Mesenchymal stem cell (in vitro differentiated cells and primary cell): ENCODE data around the gene ABCB11.

ENCODE experiments used
- DNase-seq: peaks from one replicate; pipeline ENCODE4 v3.0.0-alpha.2; 2013
- H2AFZ ChIP-seq: one replicate; pipeline ENCODE4 v1.6.1; 2013; ENCODE audit warnings: low read depth, mild to moderate bottlenecking, control low read depth, inconsistent platforms, low read length, moderate library complexity
- H2AK5ac ChIP-seq: 2 replicates; pipeline ENCODE4 v1.6.1; 2013; ENCODE audit warnings: low read length, moderate library complexity, mild to moderate bottlenecking, inconsistent platforms; ENCODE audit not compliant: severe bottlenecking
- H2BK120ac ChIP-seq: one replicate; pipeline ENCODE4 v1.6.1; 2013; ENCODE audit warnings: low read depth, mild to moderate bottlenecking, inconsistent platforms, low read length, moderate library complexity
- H2BK12ac ChIP-seq, 2 experiments: one replicate each; pipeline ENCODE4 v1.6.1; 2013; ENCODE audit warnings: inconsistent platforms in 2 of 2, low read length in 2 of 2, mild to moderate bottlenecking in 2 of 2, moderate library complexity in 2 of 2, control low read depth in 1 of 2
- H2BK15ac ChIP-seq: one replicate; pipeline ENCODE4 v1.6.1; 2013; ENCODE audit warnings: mild to moderate bottlenecking, low read depth, inconsistent platforms; ENCODE audit not compliant: poor library complexity, severe bottlenecking
- H2BK5ac ChIP-seq: 2 replicates; pipeline ENCODE4 v1.6.1; 2013; ENCODE audit warnings: low read depth, mild to moderate bottlenecking, low read length, control low read depth, inconsistent platforms; ENCODE audit not compliant: poor library complexity, severe bottlenecking
- H3K14ac ChIP-seq, 2 experiments: one replicate each; pipeline ENCODE4 v1.6.1; 2013; ENCODE audit warnings: inconsistent platforms in 2 of 2, low read length in 2 of 2, control low read depth in 1 of 2, mild to moderate bottlenecking in 1 of 2, moderate library complexity in 1 of 2
- H3K18ac ChIP-seq, 2 experiments: one replicate each; pipeline ENCODE4 v1.6.1; 2013; ENCODE audit warnings: inconsistent platforms in 2 of 2, low read length in 2 of 2, control low read depth in 1 of 2, low read depth in 1 of 2, mild to moderate bottlenecking in 1 of 2
- H3K23ac ChIP-seq, 2 experiments: one replicate each; pipeline ENCODE4 v1.6.1; 2013; ENCODE audit warnings: inconsistent platforms in 2 of 2, low read length in 2 of 2, mild to moderate bottlenecking in 2 of 2, moderate library complexity in 2 of 2, control low read depth in 1 of 2
- H3K27ac ChIP-seq: 2 replicates; pipeline ENCODE4 v1.5.1; 2013; ENCODE audit warnings: mild to moderate bottlenecking, moderate library complexity, low read length, control low read depth, inconsistent platforms; ENCODE audit not compliant: poor library complexity, severe bottlenecking
- H3K27me3 ChIP-seq, 2 experiments: 2 replicates each; pipeline versions ENCODE4 v1.6.1 to v1.7.0; 2013; ENCODE audit warnings: low read length in 2 of 2, mild to moderate bottlenecking in 2 of 2, moderate library complexity in 2 of 2, control low read depth in 1 of 2, inconsistent platforms in 1 of 2; ENCODE audit not compliant: control insufficient read depth in 1 of 2, insufficient read depth in 1 of 2
- H3K36me3 ChIP-seq, 2 experiments: 2 replicates each; pipeline versions ENCODE4 v1.6.1 to v1.7.0; 2013; ENCODE audit warnings: low read length in 2 of 2, control low read depth in 1 of 2, inconsistent platforms in 1 of 2, low read depth in 1 of 2, mild to moderate bottlenecking in 1 of 2; ENCODE audit not compliant: insufficient read depth in 2 of 2, control insufficient read depth in 1 of 2
- H3K4ac ChIP-seq, 2 experiments: one replicate each; pipeline ENCODE4 v1.6.1; 2013; ENCODE audit warnings: inconsistent platforms in 2 of 2, low read length in 2 of 2, mild to moderate bottlenecking in 2 of 2, moderate library complexity in 2 of 2, control low read depth in 1 of 2, low read depth in 1 of 2
- H3K4me1 ChIP-seq: 2 replicates; pipeline ENCODE4 v1.6.1; 2013; ENCODE audit warnings: low read depth, low read length, control low read depth; ENCODE audit not compliant: control insufficient read depth, insufficient read depth
- H3K4me2 ChIP-seq: 2 replicates; pipeline ENCODE4 v1.6.1; 2013; ENCODE audit warnings: low read length, mild to moderate bottlenecking, inconsistent platforms; ENCODE audit not compliant: poor library complexity, severe bottlenecking
- H3K4me3 ChIP-seq, 2 experiments: 2 replicates each; pipeline versions ENCODE4 v1.5.1 to v1.7.0; 2013; ENCODE audit warnings: low read length in 2 of 2, mild to moderate bottlenecking in 2 of 2, control low read depth in 1 of 2, low read depth in 1 of 2; ENCODE audit not compliant: insufficient read depth in 1 of 2
- H3K79me1 ChIP-seq: replicated peaks from 2 replicates; pipeline ENCODE4 v1.6.1; 2013; ENCODE audit warnings: mild to moderate bottlenecking, control low read depth, low read length, inconsistent platforms; ENCODE audit not compliant: poor library complexity, severe bottlenecking
- H3K9ac ChIP-seq: 2 replicates; pipeline ENCODE4 v1.7.0; 2013; ENCODE audit warnings: mild to moderate bottlenecking, low read length, moderate library complexity
- H3K9me3 ChIP-seq: 2 replicates; pipeline ENCODE4 v1.7.0; 2013; ENCODE audit warnings: mild to moderate bottlenecking, low read length; ENCODE audit not compliant: control insufficient read depth
- H4K8ac ChIP-seq: one replicate; pipeline ENCODE4 v1.6.1; 2013; ENCODE audit warnings: inconsistent platforms, mild to moderate bottlenecking, low read length, moderate library complexity
- H4K91ac ChIP-seq: one replicate; pipeline ENCODE4 v1.6.1; 2013; ENCODE audit warnings: mild to moderate bottlenecking, low read length, inconsistent platforms
- WGBS: methylation state at CpG from one replicate; pipeline ENCODE4 v1.1.7; 2013; ENCODE audit warnings: mixed read lengths; 5-methylcytosine and 5-hydroxymethylcytosine counted together

ABCB11 gene

DNA sequence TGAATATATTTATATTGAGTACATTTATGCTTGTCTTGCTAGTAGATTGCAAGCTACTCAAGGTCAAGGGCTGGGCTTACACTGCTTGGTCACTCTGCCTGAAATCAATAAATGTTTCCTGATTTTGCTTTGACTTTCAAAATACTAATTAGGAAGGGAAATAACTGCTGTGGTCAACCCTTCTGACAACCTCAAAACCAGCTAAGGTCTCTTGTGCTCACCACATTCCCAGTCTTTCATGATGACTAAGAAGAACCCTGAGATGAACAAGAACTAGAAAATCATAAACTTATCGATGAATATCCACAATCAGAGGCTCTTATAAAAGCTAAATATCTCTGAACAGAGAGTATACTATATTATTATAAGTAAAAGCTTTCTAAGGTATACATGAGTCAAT lies 33.3 kb downstream of the ABCB11 start:
- no peak overlapping the region for H3K14ac ChIP-seq
- H4K91ac ChIP-seq = no peak overlapping the region
- H3K27ac ChIP-seq = no peak overlapping the region
- no peak overlapping the region for H3K9ac ChIP-seq
- H3K79me1 ChIP-seq = no peaks in the 10 kb centered on the region
- no peaks in the 10 kb centered on the region for H3K36me3 ChIP-seq
- no peaks in the 10 kb centered on the region for H3K9me3 ChIP-seq
- no peak overlapping the region for H3K23ac ChIP-seq
- H2BK12ac ChIP-seq = no peak overlapping the region
- H2AFZ ChIP-seq = no peak overlapping the region
- WGBS = no CpG with 5 or more reads among the region's 1 CpG
- H2AK5ac ChIP-seq = no peak overlapping the region
- H3K18ac ChIP-seq = no peak overlapping the region
- peak; percentile 12 for DNase-seq
- no peaks in the 10 kb centered on the region for H3K27me3 ChIP-seq
- H2BK120ac ChIP-seq = no peak overlapping the region
- no peak overlapping the region for H4K8ac ChIP-seq
- H3K4me1 ChIP-seq = peaks cover 2% of the 10 kb centered on the region
- H2BK5ac ChIP-seq = no peak overlapping the region
- no peak overlapping the region for H2BK15ac ChIP-seq
- no peak overlapping the region for H3K4me2 ChIP-seq
- no peak overlapping the region for H3K4me3 ChIP-seq
- H3K4ac ChIP-seq = no peak overlapping the region

DNA sequence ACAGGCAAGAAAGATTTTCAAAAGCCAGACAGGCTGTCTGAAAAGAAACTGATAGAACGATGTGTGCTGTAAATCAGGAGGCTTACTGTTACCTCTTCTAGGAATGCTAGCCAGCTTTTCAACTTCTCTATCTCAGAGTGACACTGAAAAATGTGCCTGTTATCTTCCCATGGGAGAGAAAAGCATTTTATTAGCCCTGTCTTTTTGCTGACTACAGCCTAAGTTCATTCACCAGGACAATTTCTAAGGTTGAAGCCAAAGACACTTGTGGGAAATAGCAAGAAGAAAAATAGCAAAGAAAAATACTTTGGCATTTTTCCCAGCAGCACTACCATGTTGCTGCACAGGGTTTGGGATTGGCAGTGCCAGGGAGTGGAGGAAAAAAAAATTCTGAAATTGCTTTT lies 34.0 kb downstream of the ABCB11 start:
- H3K14ac ChIP-seq = no peak overlapping the region
- H4K8ac ChIP-seq = no peak overlapping the region
- H3K79me1 ChIP-seq = no peaks in the 10 kb centered on the region
- no peak for DNase-seq
- 33% methylated on average over 1 of the region's 1 CpG for WGBS
- H2BK120ac ChIP-seq = no peak overlapping the region
- no peak overlapping the region for H2BK15ac ChIP-seq
- H3K9ac ChIP-seq = no peak overlapping the region
- H3K4me1 ChIP-seq = peaks cover 2% of the 10 kb centered on the region
- no peaks in the 10 kb centered on the region for H3K36me3 ChIP-seq
- no peak overlapping the region for H3K18ac ChIP-seq
- no peaks in the 10 kb centered on the region for H3K27me3 ChIP-seq
- no peak overlapping the region for H4K91ac ChIP-seq
- H3K4me2 ChIP-seq = no peak overlapping the region
- H3K9me3 ChIP-seq = no peaks in the 10 kb centered on the region
- no peak overlapping the region for H2AFZ ChIP-seq
- no peak overlapping the region for H2BK12ac ChIP-seq
- H3K27ac ChIP-seq = no peak overlapping the region
- H2BK5ac ChIP-seq = no peak overlapping the region
- H3K4me3 ChIP-seq = no peak overlapping the region
- H2AK5ac ChIP-seq = no peak overlapping the region
- no peak overlapping the region for H3K4ac ChIP-seq
- no peak overlapping the region for H3K23ac ChIP-seq

DNA sequence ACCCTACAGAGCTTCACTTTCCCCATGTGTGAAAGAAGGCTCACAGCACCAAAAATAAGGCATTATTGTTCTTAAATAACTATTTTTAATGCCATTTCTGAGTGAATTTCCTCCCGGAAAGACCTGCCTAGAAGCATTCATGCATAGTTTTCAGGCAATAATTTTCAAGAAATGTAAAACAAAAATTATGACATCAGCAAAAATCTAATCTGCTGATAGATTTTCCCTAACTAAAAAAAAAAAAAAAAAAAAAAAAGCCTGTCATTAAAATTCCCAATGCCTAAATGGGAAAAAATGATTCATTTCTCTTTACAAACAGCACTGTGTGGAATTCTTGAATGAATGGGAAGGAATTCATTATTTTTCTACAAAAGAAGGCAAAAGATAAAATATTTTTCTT lies 35.4 kb downstream of the ABCB11 start:
- no peak for DNase-seq
- Histone ChIP-seq H3K36me3 (no peaks in the 10 kb centered on the region), H3K27ac (no peak overlapping the region), H3K4ac (no peak overlapping the region), H2BK12ac (no peak overlapping the region), H3K9ac (no peak overlapping the region), H3K4me3 (no peak overlapping the region), H3K14ac (no peak overlapping the region), H3K18ac (no peak overlapping the region), H3K9me3 (no peaks in the 10 kb centered on the region), H2AK5ac (no peak overlapping the region), H3K79me1 (no peaks in the 10 kb centered on the region), H4K8ac (no peak overlapping the region), H2BK15ac (no peak overlapping the region), H3K4me2 (no peak overlapping the region), H4K91ac (no peak overlapping the region), H3K23ac (no peak overlapping the region), H2AFZ (no peak overlapping the region), H2BK120ac (no peak overlapping the region), H3K4me1 (no peaks in the 10 kb centered on the region), H3K27me3 (no peaks in the 10 kb centered on the region), H2BK5ac (no peak overlapping the region)
- WGBS = no CpG with 5 or more reads among the region's 1 CpG

DNA sequence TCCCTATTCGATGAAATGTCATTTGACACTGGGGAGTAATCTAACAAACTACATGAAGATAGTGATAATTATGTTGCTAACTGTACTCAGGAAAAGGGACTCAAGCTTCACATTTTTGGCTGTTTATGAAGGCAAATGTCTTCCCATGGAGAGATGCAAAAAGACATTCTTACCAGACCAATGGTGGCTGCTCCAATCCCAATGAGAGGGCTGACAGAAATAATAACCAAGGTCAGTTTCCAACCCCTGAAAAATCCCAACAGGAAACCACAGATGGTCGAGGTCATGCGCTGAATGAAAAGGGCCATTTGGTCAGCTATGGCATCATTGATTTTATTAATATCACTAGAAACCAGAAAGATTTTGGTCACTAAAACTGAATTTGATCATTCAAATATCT lies 37.6 kb downstream of the ABCB11 start:
- H3K9ac ChIP-seq = no peak overlapping the region
- H3K14ac ChIP-seq = no peak overlapping the region
- no CpG with 5 or more reads among the region's 3 CpGs for WGBS
- no peak overlapping the region for H3K4ac ChIP-seq
- H4K8ac ChIP-seq = no peak overlapping the region
- H3K4me3 ChIP-seq = no peak overlapping the region
- no peak overlapping the region for H3K4me2 ChIP-seq
- H3K27me3 ChIP-seq = no peaks in the 10 kb centered on the region
- H3K9me3 ChIP-seq = no peaks in the 10 kb centered on the region
- no peak for DNase-seq
- no peaks in the 10 kb centered on the region for H3K4me1 ChIP-seq
- H2BK120ac ChIP-seq = no peak overlapping the region
- no peak overlapping the region for H2BK15ac ChIP-seq
- no peak overlapping the region for H4K91ac ChIP-seq
- H3K36me3 ChIP-seq = no peaks in the 10 kb centered on the region
- no peak overlapping the region for H3K23ac ChIP-seq
- no peak overlapping the region for H2AK5ac ChIP-seq
- H3K79me1 ChIP-seq = no peaks in the 10 kb centered on the region
- no peak overlapping the region for H2BK5ac ChIP-seq
- no peak overlapping the region for H3K27ac ChIP-seq
- no peak overlapping the region for H2AFZ ChIP-seq
- H2BK12ac ChIP-seq = no peak overlapping the region
- H3K18ac ChIP-seq = no peak overlapping the region
